ENCODE measurements around the gene TMEM150B.

DNA sequence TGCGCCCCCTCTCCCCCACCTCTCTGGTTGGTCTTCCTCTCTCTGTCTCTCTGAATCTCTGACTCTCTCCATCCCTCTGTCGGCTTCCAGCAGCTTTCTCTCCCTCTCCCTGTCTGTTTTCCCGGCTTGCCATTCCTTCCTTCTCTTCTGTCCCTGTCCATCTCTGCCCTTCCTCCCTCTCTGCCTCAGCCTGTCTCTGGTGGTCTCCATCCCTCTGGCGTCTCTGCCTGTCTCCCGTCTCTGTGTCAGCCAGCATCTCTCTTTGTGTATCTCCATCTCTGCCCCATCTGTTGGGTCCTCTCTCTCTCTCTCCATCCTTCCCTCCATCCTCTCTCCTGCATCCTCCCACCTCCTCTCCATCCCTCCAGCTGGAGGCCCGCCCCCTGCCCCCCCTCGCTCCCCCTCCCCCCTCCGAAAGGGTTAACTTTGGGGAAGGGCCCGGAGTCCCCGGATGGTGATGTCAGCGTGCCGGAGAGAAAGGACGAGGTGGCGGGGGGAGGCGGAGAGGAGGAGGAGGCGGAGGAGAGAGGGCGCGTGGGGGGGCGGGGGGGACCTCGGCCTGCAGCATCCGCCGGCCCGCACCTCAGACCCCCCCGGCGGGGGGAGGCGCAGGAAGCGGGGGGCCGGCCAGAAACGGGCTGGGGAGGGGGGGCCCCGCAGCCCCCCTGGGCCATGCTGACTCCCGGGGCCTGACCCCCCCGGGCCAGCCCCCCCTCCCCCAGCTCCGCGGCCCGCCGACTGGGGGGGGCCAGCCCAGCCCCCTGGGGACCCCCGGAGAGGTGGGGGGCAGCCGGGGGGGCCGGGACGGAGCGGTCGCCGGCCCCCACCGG, 41.4 kb downstream of the TMEM150B start, which contains the start of gene BRSK1:
- no peak for TF ChIP-seq GATA3 (IDR thresholded peaks at IDR 0.05; ENCODE audit: low read depth, low read length)
- TF ChIP-seq GATA2 (IDR thresholded peaks at IDR 0.05; ENCODE audit: low read depth, low read length), result no peak
